Astrocyte (in vitro differentiated cells and primary cell): Measurements from ENCODE around the gene RAPGEF4. TPM values are rescaled to one million over a fixed set of nuclear protein-coding genes. Genes with fewer than 3 reads are reported as not detected.

Source experiments
- DNase-seq: peaks from one replicate; pipeline ENCODE4 v3.0.0-alpha.2; 2010; ENCODE audit warnings: low read depth
- FAIRE-seq: peaks from 2 replicates; lab custom pipeline; 2011; peaks lifted over from hg19 to GRCh38; lab: Jason Lieb, UNC
- H2AFZ ChIP-seq: 2 replicates; pipeline ENCODE4 v1.6.0; 2012; ENCODE audit warnings: low read depth, low read length, inconsistent platforms
- H3K27ac ChIP-seq: 2 replicates; pipeline ENCODE4 v1.5.1; 2011; ENCODE audit warnings: low read depth, low read length, inconsistent platforms
- H3K27me3 ChIP-seq: 2 replicates; pipeline ENCODE4 v1.6.0; 2011; ENCODE audit warnings: low read length, inconsistent platforms; ENCODE audit not compliant: insufficient read depth
- H3K36me3 ChIP-seq: 2 replicates; pipeline ENCODE4 v1.5.1; 2011; ENCODE audit warnings: low read length, inconsistent platforms; ENCODE audit not compliant: insufficient read depth
- H3K4me1 ChIP-seq: 2 replicates; pipeline ENCODE4 v1.5.1; 2011; ENCODE audit warnings: low read length, inconsistent platforms; ENCODE audit not compliant: insufficient read depth
- H3K4me2 ChIP-seq: 2 replicates; pipeline ENCODE4 v1.6.0; 2012; ENCODE audit warnings: low read length, inconsistent platforms
- H3K4me3 ChIP-seq: 2 replicates; pipeline ENCODE4 v1.5.1; 2011; ENCODE audit warnings: low read depth, mild to moderate bottlenecking, low read length, inconsistent platforms; ENCODE audit not compliant: insufficient read depth
- H3K79me2 ChIP-seq: 2 replicates; pipeline ENCODE4 v1.6.0; 2012; ENCODE audit warnings: mild to moderate bottlenecking, low read length, inconsistent platforms; ENCODE audit not compliant: insufficient read depth
- H3K9ac ChIP-seq: 2 replicates; pipeline ENCODE4 v1.6.0; 2012; ENCODE audit warnings: mild to moderate bottlenecking, low read length, inconsistent platforms
- H3K9me3 ChIP-seq: 2 replicates; pipeline ENCODE4 v1.5.1; 2012; ENCODE audit warnings: low read depth, mild to moderate bottlenecking, low read length, inconsistent platforms; ENCODE audit not compliant: insufficient read depth
- H4K20me1 ChIP-seq: 2 replicates; pipeline ENCODE4 v1.6.0; 2012; ENCODE audit warnings: low read length, inconsistent platforms; ENCODE audit not compliant: insufficient read depth
- H3K27ac Mint-ChIP-seq: one replicate; pipeline ENCODE4 v1.8.0; 2021; ENCODE audit warnings: mild to moderate bottlenecking, mixed read lengths; ENCODE audit not compliant: unreplicated experiment
- H3K27me3 Mint-ChIP-seq: one replicate; pipeline ENCODE4 v1.8.0; 2021; ENCODE audit warnings: low read depth, mixed read lengths; ENCODE audit not compliant: unreplicated experiment
- H3K36me3 Mint-ChIP-seq: one replicate; pipeline ENCODE4 v1.8.0; 2021; ENCODE audit warnings: low read depth, mixed read lengths; ENCODE audit not compliant: unreplicated experiment
- H3K4me1 Mint-ChIP-seq: one replicate; pipeline ENCODE4 v1.8.0; 2021; ENCODE audit warnings: low read depth, mixed read lengths; ENCODE audit not compliant: unreplicated experiment
- H3K4me3 Mint-ChIP-seq: one replicate; pipeline ENCODE4 v1.8.0; 2021; ENCODE audit warnings: mild to moderate bottlenecking, moderate library complexity, mixed read lengths; ENCODE audit not compliant: unreplicated experiment
- H3K9me3 Mint-ChIP-seq: one replicate; pipeline ENCODE4 v1.8.0; 2021; ENCODE audit warnings: mild to moderate bottlenecking, mixed read lengths; ENCODE audit not compliant: unreplicated experiment
- EZH2 ChIP-seq: IDR thresholded peaks from 2 replicates; pipeline ENCODE4 v1.6.1; 2012; ENCODE audit warnings: mild to moderate bottlenecking, low read length, inconsistent platforms; ENCODE audit not compliant: insufficient read depth
- total RNA-seq: library from RNA; stranded (reverse); gene quantifications from 2 replicates; pipeline ENCODE4 v1.2.1, GENCODE V29; 2021
- TF ChIP-seq, protein P1 (sequence below): IDR thresholded peaks from 2 replicates; pipeline ENCODE4 v1.5.1; 2011; ENCODE audit warnings: low read depth, mild to moderate bottlenecking, inconsistent platforms, low read length, moderate library complexity; ENCODE audit not compliant: insufficient read depth

Gene RAPGEF4
- total RNA-seq, 1 donor from 2014 or later: 1.1 TPM

DNA sequence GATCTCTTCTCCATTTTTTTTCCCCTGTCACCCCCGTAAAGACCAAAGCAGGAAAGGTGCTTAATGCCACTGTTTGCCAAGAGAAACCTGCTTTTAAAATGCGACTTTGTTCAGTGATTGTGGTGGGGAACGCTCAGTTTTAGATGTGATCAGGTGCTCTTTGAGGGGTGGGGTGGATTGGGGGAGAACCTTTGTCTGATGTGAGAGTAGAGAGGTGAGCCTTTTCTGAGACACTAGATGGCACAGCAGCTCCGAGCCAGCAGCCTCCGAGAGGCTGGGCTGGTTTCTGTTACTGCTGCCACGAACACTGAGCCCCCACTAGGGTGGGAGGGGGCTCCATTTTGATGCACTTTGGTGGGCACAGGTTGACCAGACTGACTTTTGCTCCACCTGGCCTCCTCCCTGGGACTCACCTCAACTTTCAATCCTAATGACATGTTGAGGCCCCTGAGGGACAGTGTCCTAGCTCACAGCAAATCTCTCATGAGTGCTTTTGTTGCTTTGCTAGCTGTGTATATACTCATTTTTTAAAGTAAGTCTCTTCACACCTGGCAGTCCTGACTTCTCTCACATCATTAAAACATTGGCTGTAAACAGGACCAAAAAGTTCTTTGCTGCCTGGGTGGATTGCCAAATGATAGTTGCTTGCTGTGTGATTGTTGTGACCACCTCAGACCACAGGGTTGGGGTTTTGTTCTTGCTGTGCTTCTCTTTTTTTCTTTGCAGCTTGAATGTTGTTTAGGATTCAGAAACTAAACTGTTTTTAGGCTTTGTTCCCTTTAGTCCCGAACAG is 241.8 kb downstream of the RAPGEF4 start:
- FAIRE-seq: no peak
- Mint-ChIP-seq H3K4me3 (no peak overlapping the region), H3K9me3 (peaks cover 3% of the 10 kb centered on the region)

DNA sequence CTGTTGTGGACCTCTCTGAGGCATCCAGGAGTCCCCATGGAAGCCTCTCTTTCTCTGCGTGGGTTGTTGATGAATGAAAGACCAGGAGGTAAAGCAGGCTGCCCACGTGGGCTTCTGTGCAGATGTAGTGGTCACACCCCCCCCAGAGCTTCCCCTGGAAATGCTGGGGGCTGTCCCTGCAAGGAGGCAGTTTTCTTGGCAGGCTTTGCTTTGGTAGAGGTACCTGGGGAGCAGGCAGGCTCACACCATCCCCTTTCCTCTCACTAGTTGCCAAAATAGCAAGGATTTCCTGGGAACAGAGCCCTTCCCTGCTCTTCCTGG is 242.4 kb downstream of the RAPGEF4 start:
- H3K36me3 ChIP-seq: no peaks in the 10 kb centered on the region
- no peak overlapping the region for H2AFZ ChIP-seq

More for the DNA sequence above, 241.8 kb downstream of the RAPGEF4 start:
- Histone ChIP-seq H3K4me3 (no peak overlapping the region), H3K79me2 (no peaks in the 10 kb centered on the region), H3K4me2 (no peak overlapping the region), H3K4me1 (no peaks in the 10 kb centered on the region), H3K27me3 (peaks cover 10% of the 10 kb centered on the region), H3K9me3 (no peaks in the 10 kb centered on the region), H2AFZ (no peak overlapping the region), H3K9ac (no peak overlapping the region), H3K27ac (no peak overlapping the region), H3K36me3 (no peaks in the 10 kb centered on the region), H4K20me1 (no peaks in the 10 kb centered on the region)
- Mint-ChIP-seq H3K27me3 (peaks cover 8% of the 10 kb centered on the region), H3K36me3 (no peaks in the 10 kb centered on the region), H3K27ac (no peak overlapping the region), H3K4me1 (peaks cover 9% of the 10 kb centered on the region)
- TF ChIP-seq, protein P1, sequence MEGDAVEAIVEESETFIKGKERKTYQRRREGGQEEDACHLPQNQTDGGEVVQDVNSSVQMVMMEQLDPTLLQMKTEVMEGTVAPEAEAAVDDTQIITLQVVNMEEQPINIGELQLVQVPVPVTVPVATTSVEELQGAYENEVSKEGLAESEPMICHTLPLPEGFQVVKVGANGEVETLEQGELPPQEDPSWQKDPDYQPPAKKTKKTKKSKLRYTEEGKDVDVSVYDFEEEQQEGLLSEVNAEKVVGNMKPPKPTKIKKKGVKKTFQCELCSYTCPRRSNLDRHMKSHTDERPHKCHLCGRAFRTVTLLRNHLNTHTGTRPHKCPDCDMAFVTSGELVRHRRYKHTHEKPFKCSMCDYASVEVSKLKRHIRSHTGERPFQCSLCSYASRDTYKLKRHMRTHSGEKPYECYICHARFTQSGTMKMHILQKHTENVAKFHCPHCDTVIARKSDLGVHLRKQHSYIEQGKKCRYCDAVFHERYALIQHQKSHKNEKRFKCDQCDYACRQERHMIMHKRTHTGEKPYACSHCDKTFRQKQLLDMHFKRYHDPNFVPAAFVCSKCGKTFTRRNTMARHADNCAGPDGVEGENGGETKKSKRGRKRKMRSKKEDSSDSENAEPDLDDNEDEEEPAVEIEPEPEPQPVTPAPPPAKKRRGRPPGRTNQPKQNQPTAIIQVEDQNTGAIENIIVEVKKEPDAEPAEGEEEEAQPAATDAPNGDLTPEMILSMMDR: no peak
- TF ChIP-seq EZH2: no peak
- DNase-seq: no peak

More for the DNA sequence above, 242.4 kb downstream of the RAPGEF4 start:
- DNase-seq (no peak), FAIRE-seq (no peak)
- H3K27me3 Mint-ChIP-seq: peaks cover 8% of the 10 kb centered on the region
- no peak overlapping the region for H3K4me3 Mint-ChIP-seq
- no peaks in the 10 kb centered on the region for H3K36me3 Mint-ChIP-seq
- no peak overlapping the region for H3K4me2 ChIP-seq
- H3K27ac Mint-ChIP-seq: no peak overlapping the region
- no peaks in the 10 kb centered on the region for H3K9me3 ChIP-seq
- no peaks in the 10 kb centered on the region for H4K20me1 ChIP-seq
- H3K4me3 ChIP-seq: no peak overlapping the region
- peaks cover 10% of the 10 kb centered on the region for H3K27me3 ChIP-seq
- TF ChIP-seq EZH2: no peak
- TF ChIP-seq, protein P1: no peak
- peaks cover 9% of the 10 kb centered on the region for H3K4me1 Mint-ChIP-seq
- H3K9me3 Mint-ChIP-seq: peaks cover 3% of the 10 kb centered on the region
- H3K79me2 ChIP-seq: no peaks in the 10 kb centered on the region
- no peak overlapping the region for H3K27ac ChIP-seq
- no peak overlapping the region for H3K9ac ChIP-seq
- no peaks in the 10 kb centered on the region for H3K4me1 ChIP-seq
